ENCODE results near the gene HLF.

Gene HLF

GRCh38 chr17:55320594-55321426, 56.0 kb downstream of the HLF start:
- TF ChIP-seq POLR2AphosphoS5 (IDR thresholded peaks at IDR 0.05; ENCODE audit: low read depth) (no peak), SPI1 (IDR thresholded peaks at IDR 0.05; ENCODE audit: borderline replicate concordance, low read depth) (no peak), GABPA (IDR thresholded peaks at IDR 0.05; ENCODE audit: low read depth) (no peak), CTCF (IDR thresholded peaks at IDR 0.05; ENCODE audit: insufficient read depth, low read length) (no peak), REST (IDR thresholded peaks at IDR 0.05; ENCODE audit: insufficient replicate concordance, low read depth) (no peak)
- Histone ChIP-seq H3K27me3 (ENCODE audit: insufficient read depth, poor library complexity, severe bottlenecking) (no peaks in the 10 kb centered on the region), H3K27ac (replicated peaks) (no peak overlapping the region), H3K4me3 (replicated peaks; ENCODE audit: insufficient read depth, low read length) (no peak overlapping the region)
- DNase-seq (ENCODE audit: low read depth in 1 of 2, low spot score in 1 of 2): no peak

- TF ChIP-seq GABPA (IDR thresholded peaks at IDR 0.05; ENCODE audit: low read depth) (no peak), REST (IDR thresholded peaks at IDR 0.05; ENCODE audit: insufficient replicate concordance, low read depth) (no peak), SPI1 (IDR thresholded peaks at IDR 0.05; ENCODE audit: borderline replicate concordance, low read depth) (no peak)
- no peak for DNase-seq (ENCODE audit: low read depth in 1 of 2, low spot score in 1 of 2)
- Histone ChIP-seq H3K27me3 (ENCODE audit: insufficient read depth, poor library complexity, severe bottlenecking) (no peaks in the 10 kb centered on the region), H3K4me3 (replicated peaks; ENCODE audit: insufficient read depth, low read length) (no peak overlapping the region), H3K27ac (replicated peaks) (no peak overlapping the region)
Observed at GRCh38 chr17:55321427-55322060, 56.8 kb downstream of the HLF start.

- TF ChIP-seq REST (IDR thresholded peaks at IDR 0.05; ENCODE audit: insufficient replicate concordance, low read depth) (no peak), SPI1 (IDR thresholded peaks at IDR 0.05; ENCODE audit: borderline replicate concordance, low read depth) (no peak), CTCF (IDR thresholded peaks at IDR 0.05; ENCODE audit: insufficient read depth, low read length) (no peak), GABPA (IDR thresholded peaks at IDR 0.05; ENCODE audit: low read depth) (no peak), POLR2AphosphoS5 (IDR thresholded peaks at IDR 0.05; ENCODE audit: low read depth) (no peak)
- no peak for DNase-seq (ENCODE audit: low read depth in 1 of 2, low spot score in 1 of 2)
- Histone ChIP-seq H3K27ac (replicated peaks) (no peak overlapping the region), H3K27me3 (ENCODE audit: insufficient read depth, poor library complexity, severe bottlenecking) (no peaks in the 10 kb centered on the region), H3K4me3 (replicated peaks; ENCODE audit: insufficient read depth, low read length) (no peak overlapping the region)
Observed at GRCh38 chr17:55322453-55322985, 57.8 kb downstream of the HLF start.
